Right lobe of liver (tissue), 4 donors: Measurements from ENCODE around the gene OPCML.

Experiments used
- CTCF ChIP-seq, 4 donors: fragments of 200-600 bp in 3 of 4; fragments of 450-650 bp in 1 of 4; IDR thresholded peaks; one replicate each; pipeline versions ENCODE4 v1.5.1 to v1.8.0; 2016 to 2022; ENCODE audit warnings: antibody characterized with exemption in 4 of 4, mild to moderate bottlenecking in 2 of 4
- POLR2A ChIP-seq: fragments of 450-650 bp; IDR thresholded peaks from one replicate; pipeline ENCODE4 v1.6.1; 2017; ENCODE audit warnings: antibody characterized with exemption, mild to moderate bottlenecking
- donor health status: DM: no; HTN: no; CAD: no.
- donor health status: DM: no; HTN: no; CAD: no.
- donor health status: DM: no; HTN: yes; CAD: no.

- TF ChIP-seq CTCF (IDR thresholded peaks at IDR 0.05) = no peak
- no peak for TF ChIP-seq POLR2A
These were observed 1027.7 kb downstream of the OPCML start for GRCh38 chr11:132504501-132505041.
